CD4-positive, alpha-beta memory T cell (primary cell): ENCODE results near the gene ZFP36L2. TPM values are rescaled to one million over a fixed set of nuclear protein-coding genes. Genes with fewer than 3 reads are reported as not detected.
A peak's percentile ranks its signal among the peaks of the same experiment; 100 is the strongest.

Experiments used
- CTCF ChIA-PET: fragments of 350-600 bp; sonication (Branson Sonifier 250); formaldehyde crosslinking; loops from one replicate; lab custom pipeline; 2021; ENCODE audit warnings: inconsistent platforms; ENCODE audit not compliant: partially characterized antibody; lab: Charles Lee
- POLR2A ChIA-PET: fragments of 350-600 bp; sonication (Branson Sonifier 250); formaldehyde crosslinking; loops from one replicate; lab custom pipeline; 2021; ENCODE audit not compliant: partially characterized antibody; lab: Charles Lee
- DNase-seq, 5 donors: peaks; one replicate each; pipeline versions ENCODE4 v3.0.0 to v3.0.0-alpha.2; 2020 to 2022; ENCODE audit warnings: mixed read lengths in 1 of 5
- H3K27ac ChIP-seq: one replicate; pipeline ENCODE4 v1.7.0; 2013; ENCODE audit warnings: low read depth, low read length
- H3K27me3 ChIP-seq: 2 replicates; pipeline ENCODE4 v1.7.0; 2013; ENCODE audit warnings: mild to moderate bottlenecking, low read length, moderate library complexity; ENCODE audit not compliant: insufficient read depth
- H3K36me3 ChIP-seq: 2 replicates; pipeline ENCODE4 v1.7.0; 2013; ENCODE audit warnings: mild to moderate bottlenecking, low read length, moderate library complexity; ENCODE audit not compliant: insufficient read depth
- H3K4me1 ChIP-seq: 2 replicates; pipeline ENCODE4 v1.7.0; 2013; ENCODE audit warnings: mild to moderate bottlenecking, low read length, moderate library complexity; ENCODE audit not compliant: insufficient read depth
- H3K4me3 ChIP-seq, 2 donors: one replicate each; pipeline ENCODE4 v1.7.0; 2013; ENCODE audit warnings: low read length in 2 of 2, mild to moderate bottlenecking in 1 of 2
- H3K9me3 ChIP-seq, 2 donors: one replicate each; pipeline ENCODE4 v1.7.0; 2013; ENCODE audit warnings: low read length in 2 of 2, control low read depth in 1 of 2; ENCODE audit not compliant: control insufficient read depth in 1 of 2
- H3K27ac Mint-ChIP-seq, 7 donors: one replicate each; pipeline ENCODE4 v1.8.0; 2020 to 2021; ENCODE audit warnings: mixed read lengths in 7 of 7, mild to moderate bottlenecking in 6 of 7, inconsistent platforms in 3 of 7, moderate library complexity in 3 of 7
- H3K27me3 Mint-ChIP-seq, 2 donors: one replicate each; pipeline ENCODE4 v1.8.0; 2020 to 2021; ENCODE audit warnings: mixed read lengths in 2 of 2
- H3K36me3 Mint-ChIP-seq, 2 donors: one replicate each; pipeline ENCODE4 v1.8.0; 2020 to 2021; ENCODE audit warnings: mixed read lengths in 2 of 2, inconsistent platforms in 1 of 2, mild to moderate bottlenecking in 1 of 2
- H3K4me1 Mint-ChIP-seq, 4 donors: one replicate each; pipeline ENCODE4 v1.8.0; 2020 to 2021; ENCODE audit warnings: mixed read lengths in 4 of 4, mild to moderate bottlenecking in 1 of 4
- H3K4me3 Mint-ChIP-seq, 8 donors: one replicate each; pipeline ENCODE4 v1.8.0; 2020 to 2021; ENCODE audit warnings: mixed read lengths in 8 of 8, mild to moderate bottlenecking in 7 of 8, moderate library complexity in 6 of 8, inconsistent platforms in 3 of 8
- H3K9me3 Mint-ChIP-seq, 8 donors: one replicate each; pipeline ENCODE4 v1.8.0; 2020 to 2021; ENCODE audit warnings: mixed read lengths in 8 of 8, mild to moderate bottlenecking in 5 of 8, inconsistent platforms in 3 of 8, moderate library complexity in 1 of 8
- intact Hi-C: fragments of 100-400 bp; cut with micrococcal nuclease; formaldehyde crosslinking; loops from one replicate; pipeline ENCODE4 v1.15.1; 2023
- polyA plus RNA-seq, 2 donors: library from polyadenylated mRNA; unstranded; fragments of 300-500 nt; fragmentation: Illumina TruSeq; gene quantifications; one replicate each; pipeline ENCODE4 v1.2.3, GENCODE V29; 2021
- total RNA-seq, 2 experiments: library from RNA; stranded (reverse); gene quantifications; one replicate each; pipeline ENCODE4 v1.2.3, GENCODE V29; 2021

ZFP36L2 gene
- total and polyA plus RNA-seq, 4 experiments from 2014 or later = 271 to 523 (median 460) TPM

DNA sequence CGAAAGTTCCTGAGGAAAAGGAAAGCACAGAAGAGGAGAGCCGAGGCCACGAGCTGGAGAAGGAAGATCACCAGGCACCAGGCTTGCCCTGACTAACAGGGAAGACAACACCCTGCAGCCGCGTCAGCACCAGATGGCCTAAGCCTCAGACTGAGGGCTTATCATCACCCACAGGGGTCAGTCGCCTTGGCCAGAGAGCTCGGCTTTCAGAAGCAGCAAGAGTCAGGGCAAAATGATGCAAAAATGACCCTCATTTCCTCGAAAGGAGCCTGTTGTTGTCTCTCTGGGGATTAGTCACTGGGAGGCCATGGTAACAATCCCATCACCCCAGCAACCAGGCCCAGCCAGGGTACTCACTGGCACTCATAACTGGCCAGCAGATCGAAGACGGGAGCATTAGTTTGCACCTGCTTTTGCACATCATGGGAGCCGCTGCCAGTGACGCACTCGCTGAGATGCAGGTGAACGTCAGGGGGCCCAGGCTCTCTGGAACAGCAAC lies 42.7 kb upstream of the ZFP36L2 start:
- no peak for DNase-seq
- H3K27ac Mint-ChIP-seq = no peak overlapping the region
- no peaks in the 10 kb centered on the region for H3K27me3 ChIP-seq
- H3K27ac ChIP-seq = no peak overlapping the region
- no peaks in the 10 kb centered on the region for H3K4me1 ChIP-seq
- H3K4me3 ChIP-seq = no peak overlapping the region
- H3K4me1 Mint-ChIP-seq = peaks cover 0 to 4% (median 0%) of the 10 kb centered on the region in 4 donors
- peaks cover 0 to 2% (median 0%) of the 10 kb centered on the region in 8 donors for H3K9me3 Mint-ChIP-seq
- H3K27me3 Mint-ChIP-seq = no peaks in the 10 kb centered on the region
- H3K36me3 Mint-ChIP-seq = peaks cover 41 to 53% of the 10 kb centered on the region in 2 donors
- H3K36me3 ChIP-seq = no peaks in the 10 kb centered on the region
- H3K4me3 Mint-ChIP-seq = no peak overlapping the region
- intact Hi-C loops = no loop called here
- H3K9me3 ChIP-seq = no peaks in the 10 kb centered on the region
- POLR2A ChIA-PET = no interaction called here
- CTCF ChIA-PET = no interaction called here

DNA sequence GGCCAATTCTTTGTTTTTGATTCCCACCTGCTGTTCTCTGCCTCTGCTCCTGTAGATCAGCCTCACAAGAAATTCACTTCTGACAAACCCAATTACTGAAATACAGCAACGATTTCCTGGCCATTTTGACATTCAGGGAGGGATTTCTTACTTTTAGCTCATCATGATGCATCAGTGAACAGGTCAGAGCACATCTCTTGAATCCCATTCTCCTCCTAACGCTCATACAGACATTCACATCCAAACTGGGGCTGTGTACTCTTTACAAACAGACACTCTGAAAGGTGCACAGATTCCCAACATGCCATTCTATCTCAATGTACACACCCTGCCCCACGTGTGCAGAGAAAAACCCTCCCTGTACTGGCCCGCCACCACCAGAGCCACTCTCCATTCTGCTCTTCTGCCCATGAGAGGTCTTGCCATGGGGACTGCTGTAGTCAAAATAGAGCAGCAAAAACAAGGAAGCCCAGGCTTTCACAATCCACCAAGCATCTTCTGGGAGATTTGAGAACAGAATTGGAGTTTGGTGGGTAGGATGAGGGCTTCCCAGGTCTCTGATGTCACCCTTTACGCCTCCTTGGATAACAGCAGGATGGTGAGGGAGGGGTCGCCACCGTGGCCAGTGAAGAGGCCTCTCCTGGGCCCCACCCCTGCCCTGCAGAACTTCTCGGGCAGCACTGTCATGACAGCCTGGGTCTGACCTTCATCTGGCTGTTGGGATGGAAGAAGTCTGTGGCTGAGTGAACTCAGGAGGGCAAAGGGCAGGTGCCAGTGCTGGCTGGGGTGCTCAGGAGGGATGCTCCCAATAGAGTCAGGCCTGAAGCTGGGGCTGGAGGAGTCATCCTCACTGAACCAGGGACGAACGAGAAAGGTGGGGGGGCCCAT lies 41.9 kb upstream of the ZFP36L2 start:
- Mint-ChIP-seq H3K4me3 (no peak overlapping the region), H3K4me1 (peaks cover 0 to 1% (median 0%) of the 10 kb centered on the region in 4 donors), H3K27ac (peak overlapping the region in 4 of 7 donors; percentile 13 to 31 (median 20)), H3K9me3 (peaks cover 0 to 2% (median 0%) of the 10 kb centered on the region in 8 donors), H3K36me3 (peaks cover 40 to 51% of the 10 kb centered on the region in 2 donors), H3K27me3 (no peaks in the 10 kb centered on the region)
- H3K4me1 ChIP-seq = no peaks in the 10 kb centered on the region
- no peaks in the 10 kb centered on the region for H3K27me3 ChIP-seq
- intact Hi-C loops = no loop called here
- H3K4me3 ChIP-seq = no peak overlapping the region
- CTCF ChIA-PET = interaction anchor here (0.9 to 1.4 kb wide), 2 partner anchors 15 to 39 kb away, joined by 3 read pairs; no protein-coding TSS in a partner anchor
- no peak overlapping the region for H3K27ac ChIP-seq
- no peak for DNase-seq
- H3K9me3 ChIP-seq = no peaks in the 10 kb centered on the region
- H3K36me3 ChIP-seq = no peaks in the 10 kb centered on the region
- POLR2A ChIA-PET = no interaction called here

DNA sequence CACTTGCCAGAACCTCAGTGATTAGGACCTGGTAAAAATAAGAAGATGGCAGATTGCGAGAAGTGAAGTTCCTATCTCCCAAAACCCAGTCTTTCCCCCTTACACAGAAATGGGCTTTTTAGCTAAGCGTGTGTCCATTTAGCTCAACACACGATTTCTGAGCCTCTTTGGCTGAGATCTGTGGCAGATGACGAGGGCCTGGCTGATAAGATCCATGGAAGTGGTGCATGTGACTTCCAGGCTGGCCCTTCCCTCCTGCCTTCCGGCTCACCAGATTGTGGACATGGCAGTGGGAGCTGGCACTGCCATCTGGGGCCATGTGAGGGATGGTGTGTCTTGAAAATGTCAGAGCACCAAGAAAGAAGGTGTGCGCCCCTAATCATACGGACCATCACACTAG lies 41.0 kb upstream of the ZFP36L2 start:
- Mint-ChIP-seq H3K9me3 (peaks cover 0 to 3% (median 0%) of the 10 kb centered on the region in 8 donors), H3K27ac (peak overlapping the region in 2 of 7 donors; percentile 24 to 30), H3K27me3 (no peaks in the 10 kb centered on the region), H3K36me3 (peaks cover 40 to 48% of the 10 kb centered on the region in 2 donors), H3K4me3 (no peak overlapping the region), H3K4me1 (peaks cover 0 to 1% (median 0%) of the 10 kb centered on the region in 4 donors)
- H3K27ac ChIP-seq = no peak overlapping the region
- CTCF ChIA-PET = interaction anchor here (0.7 to 1.4 kb wide), 3 partner anchors 8 to 38 kb away, joined by 3 read pairs; no protein-coding TSS in a partner anchor
- POLR2A ChIA-PET = no interaction called here
- no peaks in the 10 kb centered on the region for H3K36me3 ChIP-seq
- intact Hi-C loops = no loop called here
- H3K4me1 ChIP-seq = no peaks in the 10 kb centered on the region
- H3K9me3 ChIP-seq = no peaks in the 10 kb centered on the region
- no peak overlapping the region for H3K4me3 ChIP-seq
- H3K27me3 ChIP-seq = no peaks in the 10 kb centered on the region
- DNase-seq = no peak

DNA sequence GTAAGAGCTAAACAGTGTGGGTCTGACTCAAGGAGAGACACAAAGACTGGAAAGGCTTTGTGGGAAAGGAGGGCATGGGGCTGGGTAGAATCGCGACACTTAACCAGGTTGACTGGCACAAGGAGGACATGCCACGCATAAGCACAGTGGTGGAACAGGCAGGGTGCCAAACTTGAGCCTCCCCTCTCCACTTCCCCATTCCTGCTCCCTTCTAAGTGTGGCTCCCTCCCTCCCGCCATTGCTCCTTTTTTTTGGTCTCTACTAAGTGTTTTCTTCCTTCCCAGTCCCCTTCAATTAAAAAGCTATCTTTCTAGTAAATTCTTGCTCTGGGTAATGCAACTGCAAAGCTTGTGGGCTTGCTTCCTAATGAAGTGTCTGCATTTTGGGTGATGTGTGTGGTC lies 40.3 kb upstream of the ZFP36L2 start:
- Histone ChIP-seq H3K27me3 (no peaks in the 10 kb centered on the region), H3K27ac (no peak overlapping the region), H3K9me3 (no peaks in the 10 kb centered on the region), H3K4me3 (no peak overlapping the region), H3K4me1 (no peaks in the 10 kb centered on the region), H3K36me3 (no peaks in the 10 kb centered on the region)
- ChIA-PET CTCF (no interaction called here), POLR2A (no interaction called here)
- Mint-ChIP-seq H3K27ac (peak overlapping the region in 4 of 7 donors; percentile 11 to 61 (median 34)), H3K4me3 (no peak overlapping the region), H3K36me3 (peaks cover 40 to 49% of the 10 kb centered on the region in 2 donors), H3K4me1 (no peaks in the 10 kb centered on the region), H3K27me3 (no peaks in the 10 kb centered on the region), H3K9me3 (peaks cover 0 to 3% (median 0%) of the 10 kb centered on the region in 8 donors)
- DNase-seq = no peak
- intact Hi-C loops = no loop called here

DNA sequence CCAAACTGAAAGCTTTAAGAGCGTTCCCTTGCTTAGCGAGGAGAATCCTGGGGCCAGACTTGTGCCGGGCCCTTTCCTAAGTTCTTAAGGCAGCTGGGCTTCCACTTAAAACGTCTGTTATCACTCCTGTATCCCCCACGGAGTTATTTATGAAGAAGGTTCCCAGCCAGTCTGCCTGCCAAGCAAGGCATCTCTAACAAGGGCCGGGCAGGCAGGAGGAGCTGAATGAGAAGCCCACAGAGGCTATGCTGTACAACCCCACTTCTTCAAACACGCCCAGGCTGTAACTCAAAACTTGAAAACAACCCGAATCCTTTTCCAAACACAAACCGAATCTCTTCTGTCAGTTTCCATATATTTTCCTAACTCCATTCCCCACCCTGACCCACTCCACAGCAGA lies 39.0 kb upstream of the ZFP36L2 start:
- intact Hi-C loops = no loop called here
- Histone ChIP-seq H3K27ac (no peak overlapping the region), H3K27me3 (no peaks in the 10 kb centered on the region), H3K36me3 (no peaks in the 10 kb centered on the region), H3K4me3 (no peak overlapping the region), H3K9me3 (no peaks in the 10 kb centered on the region), H3K4me1 (no peaks in the 10 kb centered on the region)
- no peak for DNase-seq
- Mint-ChIP-seq H3K9me3 (peaks cover 0 to 3% (median 0%) of the 10 kb centered on the region in 8 donors), H3K27ac (peak overlapping the region in 1 of 7 donors; percentile 75), H3K4me1 (no peaks in the 10 kb centered on the region), H3K36me3 (peaks cover 35 to 43% of the 10 kb centered on the region in 2 donors), H3K27me3 (no peaks in the 10 kb centered on the region), H3K4me3 (no peak overlapping the region)
- ChIA-PET CTCF (interaction anchor here (1.2 kb wide), 1 partner anchor 216 kb away, joined by 3 read pairs; no protein-coding TSS in a partner anchor), POLR2A (no interaction called here)

DNA sequence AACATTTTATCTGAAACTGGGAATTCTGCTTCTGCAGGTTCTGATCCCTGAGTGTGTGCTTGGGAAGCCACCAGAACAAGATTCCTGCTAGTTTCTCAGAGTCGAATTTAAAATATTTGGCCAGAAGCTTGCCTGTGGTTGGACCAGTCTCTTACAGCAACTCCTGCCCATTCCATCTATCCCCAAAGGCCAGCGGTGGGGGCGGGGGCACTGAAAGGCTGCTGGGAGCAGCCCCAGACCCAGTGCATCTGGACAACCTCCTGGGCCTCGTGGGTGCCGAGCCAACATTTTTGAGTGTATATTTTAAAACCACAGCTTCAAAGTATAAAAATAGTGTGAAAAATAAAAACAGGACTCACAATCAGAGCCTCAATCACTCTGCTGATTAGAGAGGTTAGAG lies 38.6 kb upstream of the ZFP36L2 start:
- intact Hi-C loops = no loop called here
- H3K9me3 ChIP-seq = no peaks in the 10 kb centered on the region
- CTCF ChIA-PET = interaction anchor here (1.2 kb wide), 1 partner anchor 217 kb away, joined by 3 read pairs; no protein-coding TSS in a partner anchor
- H3K36me3 ChIP-seq = no peaks in the 10 kb centered on the region
- Mint-ChIP-seq H3K4me1 (no peaks in the 10 kb centered on the region), H3K27ac (no peak overlapping the region), H3K9me3 (peaks cover 0 to 3% (median 0%) of the 10 kb centered on the region in 8 donors), H3K4me3 (no peak overlapping the region), H3K36me3 (peaks cover 30 to 43% of the 10 kb centered on the region in 2 donors), H3K27me3 (no peaks in the 10 kb centered on the region)
- POLR2A ChIA-PET = no interaction called here
- DNase-seq = no peak
- no peaks in the 10 kb centered on the region for H3K27me3 ChIP-seq
- no peak overlapping the region for H3K4me3 ChIP-seq
- H3K4me1 ChIP-seq = no peaks in the 10 kb centered on the region
- no peak overlapping the region for H3K27ac ChIP-seq

DNA sequence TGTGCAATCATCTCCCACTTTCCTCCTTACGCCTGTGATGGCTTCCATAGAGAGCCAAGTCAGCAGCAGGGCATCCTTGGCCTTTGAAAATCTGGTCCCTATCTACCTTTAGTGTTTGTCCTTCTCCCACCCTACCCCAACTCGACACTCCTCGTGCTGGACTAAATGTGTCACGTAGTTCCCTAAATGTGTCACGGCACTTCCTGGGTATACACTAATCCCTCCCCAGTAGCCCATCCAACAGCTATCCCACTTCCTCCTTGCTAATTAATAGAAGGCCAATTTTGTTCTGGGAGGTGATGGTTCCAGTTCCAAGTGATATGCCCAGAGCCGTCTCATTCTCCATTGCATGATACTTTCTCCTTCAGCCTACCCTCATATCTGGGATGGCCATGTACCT lies 36.5 kb upstream of the ZFP36L2 start:
- no peaks in the 10 kb centered on the region for H3K27me3 Mint-ChIP-seq
- no peak overlapping the region for H3K4me3 Mint-ChIP-seq
- CTCF ChIA-PET = interaction anchor here (0.9 kb wide), 1 partner anchor 348 kb away, joined by 3 read pairs; no protein-coding TSS in a partner anchor
- Histone ChIP-seq H3K4me3 (no peak overlapping the region), H3K27ac (no peak overlapping the region), H3K36me3 (no peaks in the 10 kb centered on the region), H3K9me3 (no peaks in the 10 kb centered on the region), H3K27me3 (no peaks in the 10 kb centered on the region), H3K4me1 (no peaks in the 10 kb centered on the region)
- POLR2A ChIA-PET = no interaction called here
- H3K27ac Mint-ChIP-seq = no peak overlapping the region
- H3K4me1 Mint-ChIP-seq = no peaks in the 10 kb centered on the region
- peaks cover 17 to 30% of the 10 kb centered on the region in 2 donors for H3K36me3 Mint-ChIP-seq
- intact Hi-C loops = no loop called here
- DNase-seq = no peak
- peaks cover 0 to 3% (median 0%) of the 10 kb centered on the region in 8 donors for H3K9me3 Mint-ChIP-seq
